Thoracic aorta (tissue), 2 donors: ENCODE results near the gene SIGLEC5. TPM values are rescaled to one million over a fixed set of nuclear protein-coding genes. Genes with fewer than 3 reads are reported as not detected.

Experiments
- ATAC-seq: fragments of 150-250 bp; one replicate; pipeline ENCODE4 v1.8.0; 2017; ENCODE audit warnings: low read depth; ENCODE audit not compliant: insufficient number of reproducible peaks, low FRiP score
- DNase-seq: peaks from one replicate; pipeline ENCODE4 v3.0.0-alpha.2; 2020; ENCODE audit warnings: low spot score
- H3K27ac ChIP-seq, 2 donors: fragments of 200-600 bp; sonication (generic); 1 replicate in 1 of 2; 2 replicates in 1 of 2; pipeline ENCODE4 v1.5.1; 2016; ENCODE audit warnings: mild to moderate bottlenecking in 2 of 2, moderate library complexity in 2 of 2
- H3K27me3 ChIP-seq: fragments of 200-600 bp; sonication (generic); replicated peaks from 2 replicates; pipeline ENCODE4 v1.6.0; 2016; ENCODE audit warnings: mild to moderate bottlenecking; ENCODE audit not compliant: insufficient read depth
- H3K36me3 ChIP-seq: fragments of 200-600 bp; sonication (generic); one replicate; pipeline ENCODE4 v1.5.1; 2016
- H3K4me1 ChIP-seq, 2 donors: fragments of 200-600 bp; sonication (generic); 1 replicate in 1 of 2; 2 replicates in 1 of 2; pipeline versions ENCODE4 v1.5.1 to v1.6.0; 2016; ENCODE audit warnings: low read depth in 2 of 2, mild to moderate bottlenecking in 1 of 2; ENCODE audit not compliant: control insufficient read depth in 1 of 2
- H3K4me3 ChIP-seq: fragments of 200-600 bp; sonication (generic); 2 replicates; pipeline ENCODE4 v1.5.1; 2016; ENCODE audit warnings: mild to moderate bottlenecking
- H3K9me3 ChIP-seq: fragments of 200-600 bp; sonication (generic); 2 replicates; pipeline ENCODE4 v1.5.1; 2016
- CTCF ChIP-seq: fragments of 200-600 bp; sonication (generic); IDR thresholded peaks from one replicate; pipeline ENCODE4 v1.5.1; 2019; ENCODE audit warnings: antibody characterized with exemption
- total RNA-seq, 2 donors: library from RNA; depleted of rRNA; stranded (reverse); fragments of >200 nt; gene quantifications; one replicate each; pipeline versions ENCODE4 v1.1.0 to v1.2.3, GENCODE V29; 2016

Gene SIGLEC5
- total RNA-seq, 2 donors from 2014 or later = 1.4 TPM; not detected in 1

DNA sequence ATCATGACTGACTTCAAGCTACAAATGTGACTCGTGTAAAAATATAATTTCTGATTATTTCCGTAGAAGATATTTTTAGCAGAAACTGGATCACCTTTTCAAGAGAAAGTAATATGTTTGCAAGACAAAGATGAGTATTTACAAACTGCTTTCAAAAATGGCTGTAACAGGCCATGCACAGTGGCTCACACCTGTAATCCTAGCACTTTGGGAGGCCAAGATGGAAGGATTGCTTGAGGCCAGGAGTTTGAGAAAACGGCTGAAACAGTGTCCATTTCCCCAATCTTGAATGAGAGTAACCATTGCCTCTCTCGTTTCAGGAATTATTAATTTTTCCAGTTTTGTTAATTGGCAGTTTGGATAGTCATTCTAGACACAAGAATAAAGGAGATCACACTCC, 62.6 kb downstream of the SIGLEC5 start:
- H3K9me3 ChIP-seq = no peaks in the 10 kb centered on the region

DNA sequence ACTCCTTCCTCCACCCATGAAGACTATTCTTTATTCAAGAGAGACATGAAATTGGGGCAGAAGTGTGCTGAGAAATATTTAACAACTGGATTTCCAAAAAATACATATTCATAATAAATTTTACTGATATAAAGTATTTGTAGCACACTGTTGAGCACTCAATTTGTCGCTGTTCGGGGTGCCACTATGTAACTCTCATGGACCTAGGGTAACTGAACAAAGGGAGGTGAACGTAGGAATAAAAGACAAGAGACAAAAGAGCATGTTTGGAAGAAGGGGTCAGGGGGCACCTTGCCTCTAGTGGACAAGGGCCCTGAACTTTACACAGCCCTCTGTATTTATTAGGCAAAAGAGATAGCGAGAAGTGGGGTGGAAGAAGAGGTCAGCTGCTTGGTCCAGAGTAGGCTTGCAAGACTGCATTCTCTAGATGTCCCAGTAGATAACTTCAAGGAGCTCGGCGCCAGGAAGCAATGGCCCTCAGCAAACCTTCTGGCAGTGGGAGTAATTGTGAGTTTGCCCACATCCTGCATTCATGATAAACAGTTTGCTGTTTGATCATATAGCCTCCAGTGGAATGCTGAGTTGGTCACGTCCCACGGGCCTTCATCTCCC, 63.6 kb downstream of the SIGLEC5 start:
- Histone ChIP-seq H3K4me3 (no peak overlapping the region), H3K4me1 (peaks cover under 1 to 1% of the 10 kb centered on the region in 2 donors), H3K36me3 (no peaks in the 10 kb centered on the region), H3K9me3 (no peaks in the 10 kb centered on the region), H3K27ac (no peak overlapping the region), H3K27me3 (no peaks in the 10 kb centered on the region)
- DNase-seq = no peak
- no peak for TF ChIP-seq CTCF
- no peak for ATAC-seq

More for the DNA sequence above, 62.6 kb downstream of the SIGLEC5 start:
- DNase-seq = no peak
- Histone ChIP-seq H3K27ac (no peak overlapping the region), H3K27me3 (no peaks in the 10 kb centered on the region), H3K4me1 (peaks cover 8 to 11% of the 10 kb centered on the region in 2 donors), H3K4me3 (no peak overlapping the region), H3K36me3 (no peaks in the 10 kb centered on the region)
- no peak for TF ChIP-seq CTCF
- no peak for ATAC-seq

- H3K27me3 ChIP-seq = no peaks in the 10 kb centered on the region
Measured at GRCh38 chr19:51565583-51565982, 64.6 kb downstream of the SIGLEC5 start.

DNA sequence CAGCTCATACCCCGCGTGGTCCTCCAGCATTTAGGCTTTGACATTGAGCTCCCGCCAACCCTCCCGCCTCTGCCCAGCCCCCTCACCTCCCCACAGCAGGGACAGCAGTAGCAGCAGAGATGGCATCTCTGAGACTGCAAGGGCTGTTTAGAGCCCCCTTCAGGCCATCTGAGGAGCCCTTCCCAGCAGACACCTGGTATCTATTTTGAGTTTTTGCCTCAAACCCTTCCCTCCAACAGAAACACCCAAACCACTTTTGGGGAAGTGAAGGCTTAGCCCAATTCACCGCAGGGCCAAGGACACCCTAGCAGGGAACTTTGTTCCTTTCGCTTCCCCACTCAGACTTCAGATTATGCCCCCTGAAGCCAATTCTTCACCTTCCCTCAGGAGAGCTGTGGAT, 65.4 kb downstream of the SIGLEC5 start:
- no peaks in the 10 kb centered on the region for H3K36me3 ChIP-seq
- no peak overlapping the region for H3K4me3 ChIP-seq
- H3K27me3 ChIP-seq = no peaks in the 10 kb centered on the region
- H3K4me1 ChIP-seq = no peaks in the 10 kb centered on the region
- H3K27ac ChIP-seq = no peak overlapping the region
- ATAC-seq (no peak), DNase-seq (no peak)
- no peak for TF ChIP-seq CTCF
- H3K9me3 ChIP-seq = no peaks in the 10 kb centered on the region

More at GRCh38 chr19:51565583-51565982, 64.6 kb downstream of the SIGLEC5 start:
- Histone ChIP-seq H3K4me1 (no peaks in the 10 kb centered on the region), H3K27ac (no peak overlapping the region), H3K9me3 (no peaks in the 10 kb centered on the region), H3K4me3 (no peak overlapping the region), H3K36me3 (no peaks in the 10 kb centered on the region)
- TF ChIP-seq CTCF = no peak
- ATAC-seq = no peak
- no peak for DNase-seq

Other genes with a start within 250 kb of the SIGLEC5 start
- gene LIM2, start 242.4 kb downstream of the SIGLEC5 start, total RNA-seq = not detected
- 1 to 10 TPM in 1 of 2 donors, not detected in 1; 1.4 TPM for gene C19orf84, start 239.8 kb downstream of the SIGLEC5 start, total RNA-seq
- gene SIGLEC10, start 212.8 kb downstream of the SIGLEC5 start, total RNA-seq = 10 to 100 TPM; 13.3 to 20.3 TPM
- under 1 TPM; 0.28 to 0.41 TPM for gene SIGLEC8, start 171.9 kb downstream of the SIGLEC5 start, total RNA-seq
- not detected for gene CEACAM18, start 151.9 kb downstream of the SIGLEC5 start, total RNA-seq
- 1 to 10 TPM in 1 of 2 donors, not detected in 1; 2.2 TPM for gene SIGLEC12, start 128.6 kb downstream of the SIGLEC5 start, total RNA-seq
- 1 to 10 TPM in 1 of 2 donors, under 1 TPM in 1; 0.56 to 1.6 TPM for gene SIGLEC6, start 98.7 kb downstream of the SIGLEC5 start, total RNA-seq
- gene ZNF175, start 59.1 kb downstream of the SIGLEC5 start, total RNA-seq = 10 to 100 TPM in 1 of 2 donors, 1 to 10 TPM in 1; 6.6 to 15.6 TPM
- 10 to 100 TPM in 1 of 2 donors, 1 to 10 TPM in 1; 4.6 to 12.6 TPM for gene SIGLEC14, start 16.4 kb upstream of the SIGLEC5 start, total RNA-seq
- gene SPACA6, start 62.9 kb upstream of the SIGLEC5 start, total RNA-seq = 10 to 100 TPM; 24.1 to 72.4 TPM
- 10 to 100 TPM in 1 of 2 donors, 1 to 10 TPM in 1; 1.6 to 74.8 TPM for gene HAS1, start 93.6 kb upstream of the SIGLEC5 start, total RNA-seq
- 10 to 100 TPM; 30.2 to 39.3 TPM for gene FPR1, start 121.5 kb upstream of the SIGLEC5 start, total RNA-seq
- 1 to 10 TPM; 2.2 to 5.9 TPM for gene FPR2, start 130.8 kb upstream of the SIGLEC5 start, total RNA-seq
- gene FPR3, start 164.8 kb upstream of the SIGLEC5 start, total RNA-seq = 10 to 100 TPM; 11.1 to 18.0 TPM